GM12878 (cell line): ENCODE data around the gene RPS27L. TPM values are rescaled to one million over a fixed set of nuclear protein-coding genes. Genes with fewer than 3 reads are reported as not detected.

ENCODE experiments used
- ATAC-seq: fragments of 200-7000 bp; cut with Tn5 transposase; 3 replicates; pipeline ENCODE4 v1.9.1; 2020; ENCODE audit warnings: mild to moderate bottlenecking, moderate library complexity
- BruUV-seq: library from RNA; stranded (reverse); fragments of 400-500 nt; replicated peaks from 2 replicates; lab custom pipeline; 2021; lab: Mats Ljungman, UMichigan
- CTCF ChIA-PET: fragments of 300-600 bp; sonication (Branson Sonifier 250); formaldehyde crosslinking; extraction: SDS; loops from one replicate; lab custom pipeline; 2021; ENCODE audit warnings: inconsistent platforms; lab: Yijun Ruan, JAX
- POLR2A ChIA-PET: fragments of 350-600 bp; formaldehyde crosslinking; extraction: SDS; loops from one replicate; lab custom pipeline; 2021; ENCODE audit warnings: inconsistent platforms; lab: Charles Lee
- RAD21 ChIA-PET: fragments of 300-600 bp; sonication (Branson Sonifier 250); formaldehyde crosslinking; loops from one replicate; lab custom pipeline; 2023; ENCODE audit warnings: antibody characterized with exemption; ENCODE audit not compliant: unreplicated experiment; lab: Charles Lee
- SMC1A ChIA-PET: fragments of 300-600 bp; sonication (Branson Sonifier 250); formaldehyde crosslinking; loops from one replicate; lab custom pipeline; 2023; ENCODE audit not compliant: unreplicated experiment, uncharacterized antibody; lab: Charles Lee
- DNase-seq: peaks from one replicate; pipeline ENCODE4 v3.0.0-alpha.2; 2011; ENCODE audit warnings: low read depth, low spot score
- FAIRE-seq: peaks from 3 replicates; lab custom pipeline; 2011; peaks lifted over from hg19 to GRCh38; lab: Jason Lieb, UNC
- H2AFZ ChIP-seq: 2 replicates; pipeline ENCODE4 v1.6.0; 2011; ENCODE audit warnings: low read depth, low read length, control low read depth; ENCODE audit not compliant: control insufficient read depth
- H3K27ac ChIP-seq: 2 replicates; pipeline ENCODE4 v1.5.1; 2011; ENCODE audit warnings: control low read depth; ENCODE audit not compliant: control insufficient read depth, insufficient read depth
- H3K27me3 ChIP-seq, 2 experiments: replicated peaks in 1 of 2; 2 replicates each; pipeline versions ENCODE4 v1.6.0 to v1.6.1; 2011; ENCODE audit warnings: low read length in 1 of 2; ENCODE audit not compliant: control insufficient read depth in 2 of 2, insufficient read depth in 2 of 2
- H3K36me3 ChIP-seq, 2 experiments: 2 replicates each; pipeline ENCODE4 v1.5.1; 2011; ENCODE audit warnings: low read length in 1 of 2; ENCODE audit not compliant: control insufficient read depth in 2 of 2, insufficient read depth in 2 of 2
- H3K4me1 ChIP-seq: 2 replicates; pipeline ENCODE4 v1.6.1; 2011; ENCODE audit warnings: mild to moderate bottlenecking, low read length, moderate library complexity, mixed read lengths; ENCODE audit not compliant: control insufficient read depth, insufficient read depth
- H3K4me2 ChIP-seq: 2 replicates; pipeline ENCODE4 v1.6.0; 2011; ENCODE audit warnings: control low read depth; ENCODE audit not compliant: control insufficient read depth, insufficient read depth
- H3K4me3 ChIP-seq: fragments of 200-600 bp; sonication (generic); 2 replicates; pipeline ENCODE4 v1.5.1; 2016
- H3K79me2 ChIP-seq: 2 replicates; pipeline ENCODE4 v1.6.0; 2011; ENCODE audit warnings: low read length; ENCODE audit not compliant: control insufficient read depth, insufficient read depth
- H3K9ac ChIP-seq: 2 replicates; pipeline ENCODE4 v1.8.0; 2011; ENCODE audit warnings: low read length, control low read depth, mixed read lengths; ENCODE audit not compliant: control insufficient read depth, insufficient read depth
- H3K9me3 ChIP-seq: replicated peaks from 3 replicates; pipeline ENCODE4 v1.5.1; 2011; ENCODE audit warnings: mild to moderate bottlenecking, low read length; ENCODE audit not compliant: control insufficient read depth, insufficient read depth
- H4K20me1 ChIP-seq: 2 replicates; pipeline ENCODE4 v1.6.0; 2011; ENCODE audit not compliant: control insufficient read depth, insufficient read depth
- BACH1 ChIP-seq: fragments of 450-650 bp; IDR thresholded peaks from 2 replicates; pipeline ENCODE4 v1.6.1; 2017; ENCODE audit warnings: mild to moderate bottlenecking, borderline replicate concordance
- BHLHE40 ChIP-seq, 2 experiments: fragments of 450-650 bp in 1 of 2; IDR thresholded peaks; 2 replicates each; pipeline ENCODE4 v1.6.1; 2011 to 2017; ENCODE audit warnings: low read depth in 2 of 2, borderline replicate concordance in 1 of 2, improper control_type of control experiment in 1 of 2, low read length in 1 of 2, mild to moderate bottlenecking in 1 of 2
- CHD2 ChIP-seq: IDR thresholded peaks from 2 replicates; pipeline ENCODE4 v1.6.1; 2011; ENCODE audit warnings: low read depth, low read length, improper control_type of control experiment, borderline replicate concordance
- CREB1 ChIP-seq: IDR thresholded peaks from 2 replicates; pipeline ENCODE4 v1.6.1; 2012; ENCODE audit warnings: low read depth, mild to moderate bottlenecking, inconsistent platforms
- FOXK2 ChIP-seq: fragments of 450-650 bp; IDR thresholded peaks from 2 replicates; pipeline ENCODE4 v1.6.1; 2017; ENCODE audit warnings: mild to moderate bottlenecking, moderate library complexity
- GATAD2B ChIP-seq: fragments of 450-650 bp; conservative IDR thresholded peaks from 2 replicates; pipeline ENCODE4 v1.6.1; 2017; ENCODE audit warnings: low read depth, mild to moderate bottlenecking, moderate library complexity
- HCFC1 ChIP-seq: fragments of 150-350 bp; IDR thresholded peaks from 2 replicates; pipeline ENCODE4 v1.6.1; 2014; ENCODE audit warnings: low read length
- IKZF1 ChIP-seq: fragments of 450-650 bp; conservative IDR thresholded peaks from 2 replicates; pipeline ENCODE4 v1.6.1; 2017; ENCODE audit warnings: antibody characterized with exemption, mild to moderate bottlenecking
- MYC ChIP-seq: IDR thresholded peaks from 2 replicates; pipeline ENCODE4 v1.6.1; 2011; ENCODE audit warnings: mild to moderate bottlenecking, low read length, moderate library complexity, inconsistent platforms; ENCODE audit not compliant: insufficient read depth, insufficient replicate concordance, insufficient read length, severe bottlenecking
- PML ChIP-seq: IDR thresholded peaks from 2 replicates; pipeline ENCODE4 v1.6.1; 2012; ENCODE audit warnings: low read length, inconsistent platforms
- POLR2A ChIP-seq: IDR thresholded peaks from 2 replicates; pipeline ENCODE4 v1.6.1; 2011; ENCODE audit warnings: low read depth, mild to moderate bottlenecking, low read length
- POLR2AphosphoS2 ChIP-seq: IDR thresholded peaks from 2 replicates; pipeline ENCODE4 v1.6.1; 2011; ENCODE audit warnings: low read depth, mild to moderate bottlenecking, low read length, improper control_type of control experiment, moderate library complexity
- POLR2AphosphoS5 ChIP-seq: IDR thresholded peaks from 2 replicates; pipeline ENCODE4 v1.6.1; 2011; ENCODE audit warnings: mild to moderate bottlenecking, low read length, inconsistent platforms
- SIN3A ChIP-seq: IDR thresholded peaks from 2 replicates; pipeline ENCODE4 v1.6.1; 2012; ENCODE audit warnings: low read depth, low read length, improper control_type of control experiment
- SIX5 ChIP-seq: IDR thresholded peaks from 2 replicates; pipeline ENCODE4 v1.6.1; 2011; ENCODE audit warnings: mild to moderate bottlenecking, low read depth, low read length, moderate library complexity; ENCODE audit not compliant: severe bottlenecking
- TAF1 ChIP-seq: IDR thresholded peaks from 2 replicates; pipeline ENCODE4 v1.6.1; 2011; ENCODE audit warnings: mild to moderate bottlenecking, low read depth, low read length, borderline replicate concordance
- TBL1XR1 ChIP-seq: IDR thresholded peaks from 2 replicates; pipeline ENCODE4 v1.6.1; 2012; ENCODE audit warnings: low read depth, low read length, improper control_type of control experiment
- YY1 ChIP-seq: IDR thresholded peaks from 2 replicates; pipeline ENCODE4 v1.6.1; 2011; ENCODE audit warnings: low read depth, mild to moderate bottlenecking, low read length
- WGBS: methylation state at CpG from one replicate; pipeline ENCODE4 v1.1.6; 2016; ENCODE audit warnings: low lambda C conversion rate; ENCODE audit not compliant: insufficient replicate concordance, insufficient coverage; ENCODE audit errors: missing lambda C conversion rate; 5-methylcytosine and 5-hydroxymethylcytosine counted together
- in situ Hi-C: fragments of 300-500 bp; cut with MboI; formaldehyde crosslinking; loops from 9 replicates; pipeline ENCODE4 v1.14.3; 2018; ENCODE audit warnings: mixed read lengths
- intact Hi-C: fragments of 100-400 bp; cut with micrococcal nuclease; formaldehyde crosslinking; loops from one replicate; pipeline ENCODE4 v1.14.2; 2022; ENCODE audit not compliant: unreplicated experiment
- polyA plus RNA-seq, 11 experiments: library from polyadenylated mRNA; depleted of rRNA in 4 of 11; unstranded in 6 of 11; stranded (reverse) in 5 of 11; fragments of >200 nt; fragmentation: Nextera tagmentation in 4 of 11; fragmentation: Illumina TruSeq in 1 of 11; extraction: Ambion mirVana in 4 of 11; extraction: Trizol in 1 of 11; gene quantifications; 1 replicate in 1 of 11; 2 replicates in 10 of 11; pipeline versions ENCODE4 v1.2.1 to v1.2.3, GENCODE V29; 2011 to 2016; ENCODE audit warnings: inconsistent platforms in 2 of 11, missing spikeins in 2 of 11, low read depth in 1 of 11
- total RNA-seq, 4 experiments: library from RNA; depleted of rRNA in 3 of 4; stranded (reverse); fragments of >200 nt in 3 of 4; fragmentation: Illumina TruSeq in 1 of 4; extraction: Trizol in 1 of 4; gene quantifications; 2 replicates each; pipeline versions ENCODE4 v1.2.1 to v1.2.3, GENCODE V29; 2013 to 2021
- TF ChIP-seq, protein P1 (sequence below), 3 experiments: IDR thresholded peaks in 2 of 3; conservative IDR thresholded peaks in 1 of 3; 2 replicates each; pipeline ENCODE4 v1.5.1; 2011; ENCODE audit warnings: low read depth in 3 of 3, low read length in 3 of 3, mild to moderate bottlenecking in 3 of 3, control low read depth in 2 of 3, moderate library complexity in 2 of 3, inconsistent platforms in 1 of 3, mixed read lengths in 1 of 3; ENCODE audit not compliant: control insufficient read depth in 2 of 3, insufficient read depth in 1 of 3; ENCODE audit errors: extremely low read depth in 1 of 3
- TF ChIP-seq, protein P2 (sequence below): fragments of 450-650 bp; IDR thresholded peaks from 2 replicates; pipeline ENCODE4 v1.6.1; 2017; ENCODE audit warnings: borderline replicate concordance

RPS27L gene
- total and polyA plus RNA-seq, 10 of the 15 experiments (the other 5 are each of a cell fraction or from before 2014, with no cell fraction given): 133 to 970 (median 220) TPM

DNA sequence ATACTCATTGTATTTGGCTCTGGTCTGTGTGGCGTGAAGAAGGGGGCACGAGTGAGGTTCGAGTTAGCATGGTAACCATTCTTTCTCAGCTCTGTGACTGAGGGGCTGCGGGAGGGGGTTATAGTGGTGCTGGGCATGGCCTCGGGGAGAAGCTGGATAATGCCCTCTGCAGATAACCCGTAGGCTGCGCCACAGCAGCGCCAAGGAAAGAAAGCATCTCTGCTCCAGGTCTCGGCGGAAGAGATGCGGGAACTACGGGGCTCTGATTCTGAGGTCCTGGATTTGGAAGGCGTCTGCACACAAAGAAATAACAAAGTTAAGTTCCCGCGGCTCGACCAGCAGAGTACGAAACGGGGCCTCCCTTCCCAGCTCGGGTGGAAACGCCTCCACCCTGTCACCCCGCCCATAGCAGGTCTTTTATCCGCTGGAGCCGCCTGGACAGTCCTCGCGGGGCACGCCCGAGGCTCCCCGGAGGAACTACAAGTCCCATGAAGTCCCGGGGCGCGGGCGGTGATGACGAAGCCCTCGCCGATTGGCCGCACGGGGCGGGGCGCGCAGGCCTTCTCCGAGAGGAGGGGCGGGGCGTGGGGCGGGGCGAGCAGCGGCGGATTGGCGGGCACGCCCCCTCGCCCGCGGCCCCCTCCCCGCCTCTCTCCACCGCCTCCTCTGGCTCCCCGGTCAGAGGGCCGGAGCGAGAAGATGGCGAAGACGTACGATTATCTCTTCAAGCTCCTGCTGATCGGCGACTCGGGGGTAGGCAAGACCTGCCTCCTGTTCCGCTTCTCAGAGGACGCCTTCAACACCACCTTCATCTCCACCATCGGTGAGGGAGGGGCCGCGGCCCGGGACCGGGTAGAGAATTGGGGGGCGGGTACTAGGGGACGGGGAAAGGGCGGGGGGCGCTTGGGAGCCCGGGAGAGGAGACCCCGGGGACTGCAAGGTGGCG is 31.9 kb upstream of the RPS27L start, which contains the start of gene RAB8B:
TSS of gene RAB8B (plus strand) at position 681 of the 946 bp plus-strand sequence. CDS start at position 700, 19 bp downstream.
- ATAC-seq (peak; percentile 83), FAIRE-seq (no peak), DNase-seq (peak; percentile 67)
- BruUV-seq: TSS peak; percentile 77
- Histone ChIP-seq H3K27me3 (no peaks in the 10 kb centered on the region), H2AFZ (peak within 1 kb of the TSS; percentile 82), H4K20me1 (no peaks in the 10 kb centered on the region), H3K4me3 (peak within 1 kb of the TSS; percentile 96), H3K79me2 (peaks cover 48% of the 10 kb centered on the region), H3K27ac (peak within 1 kb of the TSS; percentile 86), H3K36me3 (no peaks in the 10 kb centered on the region), H3K9me3 (no peaks in the 10 kb centered on the region), H3K9ac (peak within 1 kb of the TSS; percentile 79), H3K4me2 (peak within 1 kb of the TSS; percentile 85), H3K4me1 (peaks cover 20% of the 10 kb centered on the region)
- ChIA-PET CTCF (interaction anchor here (1.0 kb wide), 1 partner anchor 23 kb away, joined by 3 read pairs; no protein-coding TSS in a partner anchor), POLR2A (interaction anchor here (0.6 to 2.5 kb wide), 5 partner anchors 9 to 1129 kb away, joined by 4 to 16 read pairs (median 5); partner anchors contain the start of genes RPS27L and VPS13C), SMC1A (interaction anchor here (0.6 to 1.2 kb wide), 4 partner anchors 34 to 731 kb away, joined by 3 to 6 read pairs (median 3); no protein-coding TSS in a partner anchor), RAD21 (interaction anchor here (0.6 to 3.5 kb wide), 4 partner anchors 11 to 215 kb away, joined by 3 to 13 read pairs (median 4); no protein-coding TSS in a partner anchor)
- intact Hi-C loops: loop anchor here (2.0 kb wide), 2 partner anchors 32 to 68 kb away; partner anchors contain the start of gene RPS27L
- in situ Hi-C loops: no loop called here
- 0% methylated on average over 49 of the region's 77 CpGs for WGBS
- TF ChIP-seq, protein P1, sequence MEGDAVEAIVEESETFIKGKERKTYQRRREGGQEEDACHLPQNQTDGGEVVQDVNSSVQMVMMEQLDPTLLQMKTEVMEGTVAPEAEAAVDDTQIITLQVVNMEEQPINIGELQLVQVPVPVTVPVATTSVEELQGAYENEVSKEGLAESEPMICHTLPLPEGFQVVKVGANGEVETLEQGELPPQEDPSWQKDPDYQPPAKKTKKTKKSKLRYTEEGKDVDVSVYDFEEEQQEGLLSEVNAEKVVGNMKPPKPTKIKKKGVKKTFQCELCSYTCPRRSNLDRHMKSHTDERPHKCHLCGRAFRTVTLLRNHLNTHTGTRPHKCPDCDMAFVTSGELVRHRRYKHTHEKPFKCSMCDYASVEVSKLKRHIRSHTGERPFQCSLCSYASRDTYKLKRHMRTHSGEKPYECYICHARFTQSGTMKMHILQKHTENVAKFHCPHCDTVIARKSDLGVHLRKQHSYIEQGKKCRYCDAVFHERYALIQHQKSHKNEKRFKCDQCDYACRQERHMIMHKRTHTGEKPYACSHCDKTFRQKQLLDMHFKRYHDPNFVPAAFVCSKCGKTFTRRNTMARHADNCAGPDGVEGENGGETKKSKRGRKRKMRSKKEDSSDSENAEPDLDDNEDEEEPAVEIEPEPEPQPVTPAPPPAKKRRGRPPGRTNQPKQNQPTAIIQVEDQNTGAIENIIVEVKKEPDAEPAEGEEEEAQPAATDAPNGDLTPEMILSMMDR (IDR thresholded peaks at IDR 0.05 in 2 of 3, conservative IDR thresholded peaks at IDR 0.05 in 1 of 3; ENCODE audit: control insufficient read depth in 2 of 3, extremely low read depth in 1 of 3, insufficient read depth in 1 of 3, low read depth in 3 of 3, low read length in 3 of 3): 0 out of 6 replicates have a peak, but pooled peaks of 1 of the 3 experiments have one; percentile 4
- TF ChIP-seq SIX5: peak; percentile 94
- peak; percentile 56; the same call in 1 of the 2 replicates for TF ChIP-seq TAF1
- TF ChIP-seq MYC: no peak
- TF ChIP-seq HCFC1: peak; percentile 96
- peak; percentile 8; the same call in 1 of the 2 replicates for TF ChIP-seq BACH1
- no peak for TF ChIP-seq FOXK2
- peak; percentile 98 for TF ChIP-seq CREB1
- TF ChIP-seq YY1: peak; percentile 82
- TF ChIP-seq CHD2: peak; percentile 65; the same call in 1 of the 2 replicates
- peak; percentile 75 for TF ChIP-seq SIN3A
- no peak for TF ChIP-seq PML
- peak; percentile 71; the same call in 1 of the 2 replicates for TF ChIP-seq POLR2AphosphoS2
- 0 out of 2 replicates have a peak, but pooled peaks have one; percentile 12 for TF ChIP-seq TBL1XR1
- peak; percentile 89 for TF ChIP-seq POLR2A
- TF ChIP-seq BHLHE40 (IDR thresholded peaks at IDR 0.05; ENCODE audit: borderline replicate concordance in 1 of 2, low read depth in 2 of 2, low read length in 1 of 2): peak in 1 of 2 experiments; percentile 56; a peak in 1 of 4 replicates
- peak; percentile 84 for TF ChIP-seq IKZF1
- peak; percentile 82 for TF ChIP-seq POLR2AphosphoS5
- TF ChIP-seq GATAD2B: no peak; the same call in 1 of the 2 replicates
- TF ChIP-seq, protein P2, sequence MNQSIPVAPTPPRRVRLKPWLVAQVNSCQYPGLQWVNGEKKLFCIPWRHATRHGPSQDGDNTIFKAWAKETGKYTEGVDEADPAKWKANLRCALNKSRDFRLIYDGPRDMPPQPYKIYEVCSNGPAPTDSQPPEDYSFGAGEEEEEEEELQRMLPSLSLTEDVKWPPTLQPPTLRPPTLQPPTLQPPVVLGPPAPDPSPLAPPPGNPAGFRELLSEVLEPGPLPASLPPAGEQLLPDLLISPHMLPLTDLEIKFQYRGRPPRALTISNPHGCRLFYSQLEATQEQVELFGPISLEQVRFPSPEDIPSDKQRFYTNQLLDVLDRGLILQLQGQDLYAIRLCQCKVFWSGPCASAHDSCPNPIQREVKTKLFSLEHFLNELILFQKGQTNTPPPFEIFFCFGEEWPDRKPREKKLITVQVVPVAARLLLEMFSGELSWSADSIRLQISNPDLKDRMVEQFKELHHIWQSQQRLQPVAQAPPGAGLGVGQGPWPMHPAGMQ: no peak
